Measurements from ENCODE around the gene PLCL2.

Gene PLCL2

GRCh38 chr3:17027318-17027717, 142.6 kb downstream of the PLCL2 start:
- H3K9ac ChIP-seq (ENCODE audit: insufficient read length, low read depth) = no peak overlapping the region
- no peaks in the 10 kb centered on the region for H3K9me3 ChIP-seq (ENCODE audit: insufficient read depth, low read length)
- DNase-seq (ENCODE audit: low read depth, low spot score) = no peak
- TF ChIP-seq SUZ12 (IDR thresholded peaks at IDR 0.05; ENCODE audit: extremely low read depth, insufficient read depth, insufficient read length) = no peak
- TF ChIP-seq ZNF274 (IDR thresholded peaks at IDR 0.05; ENCODE audit: low read depth, low read length) = no peak
- TF ChIP-seq YY1 (IDR thresholded peaks at IDR 0.05; ENCODE audit: insufficient read depth, insufficient read length) = no peak
- H3K4me3 ChIP-seq (ENCODE audit: insufficient read length, low read depth) = no peak overlapping the region
- H3K36me3 ChIP-seq (ENCODE audit: insufficient read depth, insufficient read length, low read length) = no peaks in the 10 kb centered on the region
- no peaks in the 10 kb centered on the region for H3K4me1 ChIP-seq (ENCODE audit: insufficient read depth, insufficient read length)
- no peaks in the 10 kb centered on the region for H3K27me3 ChIP-seq (ENCODE audit: insufficient read depth, insufficient read length)

DNA sequence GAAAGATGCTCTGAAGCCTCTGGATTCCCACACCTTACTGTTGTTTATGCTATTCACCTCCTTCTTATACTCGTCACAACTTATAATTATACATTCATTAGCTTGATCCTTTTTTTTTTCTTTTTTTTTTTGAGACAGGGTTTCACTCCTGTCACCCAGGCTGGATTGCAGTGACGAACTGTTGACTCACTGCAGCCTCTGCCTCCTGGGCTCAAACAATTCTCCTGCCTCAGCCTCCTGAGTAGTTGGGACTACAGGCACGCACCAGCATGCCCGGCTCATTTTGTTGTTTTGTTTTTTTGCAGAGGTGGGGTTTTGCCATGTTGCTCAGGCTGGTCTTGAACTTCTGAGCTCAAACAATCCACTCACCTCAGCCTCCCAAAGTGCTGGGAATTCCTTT, 143.6 kb downstream of the PLCL2 start:
- no peak for TF ChIP-seq SUZ12 (IDR thresholded peaks at IDR 0.05; ENCODE audit: extremely low read depth, insufficient read depth, insufficient read length)
- no peak for TF ChIP-seq YY1 (IDR thresholded peaks at IDR 0.05; ENCODE audit: insufficient read depth, insufficient read length)
- DNase-seq (ENCODE audit: low read depth, low spot score) = no peak
- H3K36me3 ChIP-seq (ENCODE audit: insufficient read depth, insufficient read length, low read length) = no peaks in the 10 kb centered on the region
- no peak overlapping the region for H3K9ac ChIP-seq (ENCODE audit: insufficient read length, low read depth)
- H3K27me3 ChIP-seq (ENCODE audit: insufficient read depth, insufficient read length) = no peaks in the 10 kb centered on the region
- no peaks in the 10 kb centered on the region for H3K9me3 ChIP-seq (ENCODE audit: insufficient read depth, low read length)
- no peaks in the 10 kb centered on the region for H3K4me1 ChIP-seq (ENCODE audit: insufficient read depth, insufficient read length)
- H3K4me3 ChIP-seq (ENCODE audit: insufficient read length, low read depth) = no peak overlapping the region

DNA sequence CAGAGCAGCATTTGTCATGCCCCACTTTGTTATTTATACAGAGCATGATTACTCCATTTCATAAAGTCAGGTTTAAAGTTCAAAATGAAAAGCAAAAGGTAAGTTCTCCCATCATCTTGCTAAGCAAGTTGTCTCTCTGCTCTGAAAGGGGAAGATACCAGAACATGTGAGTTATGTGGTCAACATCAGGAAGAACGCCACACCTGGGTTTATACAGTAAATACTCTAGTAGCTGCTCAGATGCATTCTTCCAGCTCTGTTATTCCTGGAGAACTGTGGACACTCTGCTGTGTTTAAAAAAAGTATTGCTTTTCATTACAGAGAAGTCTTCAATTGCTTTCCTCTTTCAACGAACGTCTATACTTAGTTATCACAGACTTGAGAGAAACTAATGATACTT, 145.7 kb downstream of the PLCL2 start:
- no peak overlapping the region for H3K4me3 ChIP-seq (ENCODE audit: insufficient read length, low read depth)
- no peaks in the 10 kb centered on the region for H3K27me3 ChIP-seq (ENCODE audit: insufficient read depth, insufficient read length)
- no peak for DNase-seq (ENCODE audit: low read depth, low spot score)
- H3K9ac ChIP-seq (ENCODE audit: insufficient read length, low read depth) = no peak overlapping the region
- TF ChIP-seq YY1 (IDR thresholded peaks at IDR 0.05; ENCODE audit: insufficient read depth, insufficient read length) (no peak), ZNF274 (IDR thresholded peaks at IDR 0.05; ENCODE audit: low read depth, low read length) (no peak), SUZ12 (IDR thresholded peaks at IDR 0.05; ENCODE audit: extremely low read depth, insufficient read depth, insufficient read length) (no peak)
- no peaks in the 10 kb centered on the region for H3K4me1 ChIP-seq (ENCODE audit: insufficient read depth, insufficient read length)
- H3K36me3 ChIP-seq (ENCODE audit: insufficient read depth, insufficient read length, low read length) = no peaks in the 10 kb centered on the region
- no peaks in the 10 kb centered on the region for H3K9me3 ChIP-seq (ENCODE audit: insufficient read depth, low read length)

DNA sequence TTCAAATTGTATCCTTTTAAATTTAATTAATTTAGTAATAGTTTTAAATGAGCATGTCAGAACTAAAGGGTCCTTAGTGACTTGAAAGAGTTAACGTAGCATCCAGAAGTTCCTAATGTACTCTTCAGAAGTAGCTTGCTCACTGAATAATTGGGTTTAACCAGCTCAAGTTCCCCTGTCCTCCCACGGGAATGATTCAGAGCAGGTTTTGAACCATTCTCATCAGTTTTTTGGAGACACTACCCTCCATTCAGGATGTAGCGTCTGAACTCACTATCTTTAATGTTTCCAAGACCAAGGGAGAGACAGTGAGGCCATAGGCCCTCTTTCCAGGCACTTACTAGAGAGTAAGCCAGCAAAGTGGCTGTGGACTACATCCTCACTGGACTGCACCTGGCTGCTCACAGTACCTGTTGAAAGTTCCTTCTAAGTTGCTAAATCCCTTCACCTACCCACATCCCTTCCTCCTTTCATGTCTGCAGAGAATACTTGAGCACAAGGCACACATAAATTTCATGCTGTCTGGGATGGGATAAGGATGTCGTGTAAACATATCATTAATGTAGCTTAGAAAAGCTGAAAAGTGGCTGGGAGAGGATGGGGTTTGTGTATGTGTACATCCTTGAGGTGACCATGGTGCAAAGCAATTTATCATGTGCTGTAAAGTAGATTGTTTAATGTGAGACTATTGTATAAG, 146.3 kb downstream of the PLCL2 start:
- Histone ChIP-seq H3K4me1 (ENCODE audit: insufficient read depth, insufficient read length) (no peaks in the 10 kb centered on the region), H3K36me3 (ENCODE audit: insufficient read depth, insufficient read length, low read length) (no peaks in the 10 kb centered on the region), H3K27me3 (ENCODE audit: insufficient read depth, insufficient read length) (no peaks in the 10 kb centered on the region), H3K4me3 (ENCODE audit: insufficient read length, low read depth) (no peak overlapping the region), H3K9me3 (ENCODE audit: insufficient read depth, low read length) (no peaks in the 10 kb centered on the region), H3K9ac (ENCODE audit: insufficient read length, low read depth) (no peak overlapping the region)
- TF ChIP-seq YY1 (IDR thresholded peaks at IDR 0.05; ENCODE audit: insufficient read depth, insufficient read length) (no peak), ZNF274 (IDR thresholded peaks at IDR 0.05; ENCODE audit: low read depth, low read length) (no peak), SUZ12 (IDR thresholded peaks at IDR 0.05; ENCODE audit: extremely low read depth, insufficient read depth, insufficient read length) (no peak)
- DNase-seq (ENCODE audit: low read depth, low spot score) = no peak

GRCh38 chr3:17032407-17033034, 147.8 kb downstream of the PLCL2 start:
- TF ChIP-seq ZNF274 (IDR thresholded peaks at IDR 0.05; ENCODE audit: low read depth, low read length) (no peak), SUZ12 (IDR thresholded peaks at IDR 0.05; ENCODE audit: extremely low read depth, insufficient read depth, insufficient read length) (no peak), YY1 (IDR thresholded peaks at IDR 0.05; ENCODE audit: insufficient read depth, insufficient read length) (no peak)
- Histone ChIP-seq H3K36me3 (ENCODE audit: insufficient read depth, insufficient read length, low read length) (no peaks in the 10 kb centered on the region), H3K9ac (ENCODE audit: insufficient read length, low read depth) (no peak overlapping the region), H3K4me1 (ENCODE audit: insufficient read depth, insufficient read length) (no peaks in the 10 kb centered on the region), H3K4me3 (ENCODE audit: insufficient read length, low read depth) (no peak overlapping the region), H3K27me3 (ENCODE audit: insufficient read depth, insufficient read length) (no peaks in the 10 kb centered on the region), H3K9me3 (ENCODE audit: insufficient read depth, low read length) (no peaks in the 10 kb centered on the region)
- DNase-seq (ENCODE audit: low read depth, low spot score) = peak; percentile 25

GRCh38 chr3:17033516-17034168, 148.9 kb downstream of the PLCL2 start:
- no peaks in the 10 kb centered on the region for H3K9me3 ChIP-seq (ENCODE audit: insufficient read depth, low read length)
- TF ChIP-seq ZNF274 (IDR thresholded peaks at IDR 0.05; ENCODE audit: low read depth, low read length) = no peak
- no peak for TF ChIP-seq YY1 (IDR thresholded peaks at IDR 0.05; ENCODE audit: insufficient read depth, insufficient read length)
- TF ChIP-seq SUZ12 (IDR thresholded peaks at IDR 0.05; ENCODE audit: extremely low read depth, insufficient read depth, insufficient read length) = no peak
- no peak overlapping the region for H3K4me3 ChIP-seq (ENCODE audit: insufficient read length, low read depth)
- no peaks in the 10 kb centered on the region for H3K27me3 ChIP-seq (ENCODE audit: insufficient read depth, insufficient read length)
- H3K9ac ChIP-seq (ENCODE audit: insufficient read length, low read depth) = no peak overlapping the region
- H3K36me3 ChIP-seq (ENCODE audit: insufficient read depth, insufficient read length, low read length) = no peaks in the 10 kb centered on the region
- no peaks in the 10 kb centered on the region for H3K4me1 ChIP-seq (ENCODE audit: insufficient read depth, insufficient read length)
- no peak for DNase-seq (ENCODE audit: low read depth, low spot score)

GRCh38 chr3:17035033-17035432, 150.3 kb downstream of the PLCL2 start:
- Histone ChIP-seq H3K36me3 (ENCODE audit: insufficient read depth, insufficient read length, low read length) (no peaks in the 10 kb centered on the region), H3K27me3 (ENCODE audit: insufficient read depth, insufficient read length) (no peaks in the 10 kb centered on the region), H3K9me3 (ENCODE audit: insufficient read depth, low read length) (no peaks in the 10 kb centered on the region), H3K9ac (ENCODE audit: insufficient read length, low read depth) (no peak overlapping the region), H3K4me1 (ENCODE audit: insufficient read depth, insufficient read length) (no peaks in the 10 kb centered on the region), H3K4me3 (ENCODE audit: insufficient read length, low read depth) (no peak overlapping the region)
- no peak for DNase-seq (ENCODE audit: low read depth, low spot score)
- TF ChIP-seq SUZ12 (IDR thresholded peaks at IDR 0.05; ENCODE audit: extremely low read depth, insufficient read depth, insufficient read length) = no peak
- no peak for TF ChIP-seq ZNF274 (IDR thresholded peaks at IDR 0.05; ENCODE audit: low read depth, low read length)
- TF ChIP-seq YY1 (IDR thresholded peaks at IDR 0.05; ENCODE audit: insufficient read depth, insufficient read length) = no peak
